Mammary epithelial cell (primary cell): ENCODE results near the gene TLR8.

ENCODE experiments used
- CTCF ChIP-seq, 2 donors: IDR thresholded peaks in 1 of 2; conservative IDR thresholded peaks in 1 of 2; 2 replicates each; pipeline ENCODE4 v1.5.1; 2011 to 2012; ENCODE audit warnings: inconsistent platforms in 2 of 2, low read length in 2 of 2, mild to moderate bottlenecking in 2 of 2, control low read depth in 1 of 2, low read depth in 1 of 2; ENCODE audit not compliant: insufficient read depth in 1 of 2; ENCODE audit errors: extremely low read depth in 1 of 2
- EZH2 ChIP-seq: IDR thresholded peaks from 2 replicates; pipeline ENCODE4 v1.6.1; 2012; ENCODE audit warnings: low read length, inconsistent platforms, borderline replicate concordance

- TF ChIP-seq CTCF (conservative IDR thresholded peaks at IDR 0.05 in 1 of 2, IDR thresholded peaks at IDR 0.05 in 1 of 2; ENCODE audit: extremely low read depth in 1 of 2, insufficient read depth in 1 of 2, low read depth in 1 of 2, low read length in 2 of 2) (no peak), EZH2 (no peak)
These were observed 40.0 kb downstream of the TLR8 start for GRCh38 chrX:12946406-12946805.
